Lower leg skin (tissue), 3 donors: ENCODE results near the gene COL27A1.

ENCODE experiments used
- CTCF ChIP-seq, 3 donors: fragments of 450-650 bp; IDR thresholded peaks; one replicate each; pipeline ENCODE4 v1.5.1; 2016; ENCODE audit warnings: antibody characterized with exemption in 3 of 3, mild to moderate bottlenecking in 3 of 3, moderate library complexity in 2 of 3
- POLR2A ChIP-seq, 2 donors: fragments of 450-650 bp; IDR thresholded peaks; one replicate each; pipeline ENCODE4 v1.6.1; 2016 to 2017; ENCODE audit warnings: antibody characterized with exemption in 2 of 2, mild to moderate bottlenecking in 1 of 2, moderate library complexity in 1 of 2

GRCh38 chr9:114214181-114214580 is 58.8 kb downstream of the COL27A1 start:
- no peak for TF ChIP-seq CTCF (IDR thresholded peaks at IDR 0.05)
- no peak for TF ChIP-seq POLR2A (IDR thresholded peaks at IDR 0.05)
